HL-60 (cell line): Measurements from ENCODE around the gene WNT6.

Experiments
- DNase-seq, 2 experiments: peaks; one replicate each; pipeline ENCODE4 v3.0.0-alpha.2; 2010 to 2020; ENCODE audit warnings: low read depth in 1 of 2, low spot score in 1 of 2
- H3K27ac ChIP-seq: fragments of 250-450 bp; sonication (Bioruptor Pico); replicated peaks from 2 replicates; pipeline ENCODE4 v1.5.1; 2020; ENCODE audit warnings: mild to moderate bottlenecking, moderate library complexity
- H3K27me3 ChIP-seq: fragments of 250-450 bp; sonication (Bioruptor Pico); 2 replicates; pipeline ENCODE4 v1.5.1; 2021; ENCODE audit warnings: mild to moderate bottlenecking, moderate library complexity; ENCODE audit not compliant: insufficient read depth, poor library complexity, severe bottlenecking
- H3K4me3 ChIP-seq: replicated peaks from 2 replicates; pipeline ENCODE4 v1.5.1; 2011; ENCODE audit warnings: mild to moderate bottlenecking, control low read depth, low read length; ENCODE audit not compliant: insufficient read depth
- CTCF ChIP-seq: IDR thresholded peaks from one replicate; pipeline ENCODE4 v1.5.1; 2011; ENCODE audit warnings: low read length, control low read depth, inconsistent platforms; ENCODE audit not compliant: insufficient read depth
- GABPA ChIP-seq: IDR thresholded peaks from 2 replicates; pipeline ENCODE4 v1.6.1; 2012; ENCODE audit warnings: low read depth
- POLR2AphosphoS5 ChIP-seq: IDR thresholded peaks from 2 replicates; pipeline ENCODE4 v1.6.1; 2012; ENCODE audit warnings: low read depth
- REST ChIP-seq: IDR thresholded peaks from 2 replicates; pipeline ENCODE4 v1.6.1; 2012; ENCODE audit warnings: low read depth; ENCODE audit not compliant: insufficient replicate concordance
- SPI1 ChIP-seq: IDR thresholded peaks from 2 replicates; pipeline ENCODE4 v1.6.1; 2012; ENCODE audit warnings: low read depth, mild to moderate bottlenecking, borderline replicate concordance

WNT6 gene

GRCh38 chr2:218850796-218851195, 8.8 kb upstream of the WNT6 start:
- no peak overlapping the region for H3K4me3 ChIP-seq
- peaks cover 13% of the 10 kb centered on the region for H3K27me3 ChIP-seq
- no peak for DNase-seq
- no peak overlapping the region for H3K27ac ChIP-seq
- no peak for TF ChIP-seq GABPA
- TF ChIP-seq POLR2AphosphoS5: no peak
- TF ChIP-seq CTCF: no peak
- no peak for TF ChIP-seq SPI1
- no peak for TF ChIP-seq REST

- no peak for TF ChIP-seq POLR2AphosphoS5
- no peak for TF ChIP-seq REST
- TF ChIP-seq SPI1: no peak
- TF ChIP-seq GABPA: no peak
- TF ChIP-seq CTCF: no peak
- no peak for DNase-seq
Observed at GRCh38 chr2:218851286-218851685, 8.3 kb upstream of the WNT6 start.

GRCh38 chr2:218852911-218853667, 6.5 kb upstream of the WNT6 start:
- H3K4me3 ChIP-seq: no peak overlapping the region
- peak; percentile 43 to 57 for DNase-seq
- no peak overlapping the region for H3K27ac ChIP-seq
- TF ChIP-seq POLR2AphosphoS5 (no peak), CTCF (peak; percentile 32), GABPA (no peak)
- H3K27me3 ChIP-seq: peaks cover 30% of the 10 kb centered on the region

More at GRCh38 chr2:218851286-218851685, 8.3 kb upstream of the WNT6 start:
- no peak overlapping the region for H3K4me3 ChIP-seq
- H3K27ac ChIP-seq: no peak overlapping the region
- peaks cover 16% of the 10 kb centered on the region for H3K27me3 ChIP-seq

DNA sequence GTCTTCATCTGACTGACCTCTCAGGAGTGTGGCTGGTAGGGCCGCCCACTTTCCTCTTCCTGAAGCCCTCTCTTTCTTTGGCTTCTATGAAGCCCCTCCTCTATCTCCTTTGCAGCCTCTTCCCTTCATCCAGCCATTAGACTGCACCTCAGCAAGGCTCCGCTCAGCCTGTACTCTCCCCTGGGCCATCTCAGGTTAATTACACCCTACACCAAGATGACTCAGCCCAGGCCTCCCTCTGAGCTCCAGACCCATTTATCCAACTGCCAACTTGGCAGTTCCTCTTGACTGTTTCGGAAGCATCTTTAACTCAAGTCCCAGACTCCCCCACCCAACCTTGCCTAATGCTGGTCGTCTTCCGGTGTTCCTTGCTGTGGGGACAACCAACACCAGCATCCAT, 5.8 kb upstream of the WNT6 start:
- TF ChIP-seq POLR2AphosphoS5: no peak
- TF ChIP-seq SPI1: peak; percentile 33; the same call in 1 of the 2 replicates
- no peak overlapping the region for H3K4me3 ChIP-seq
- no peak overlapping the region for H3K27ac ChIP-seq
- DNase-seq: peak; percentile 47 to 83
- H3K27me3 ChIP-seq: peaks cover 37% of the 10 kb centered on the region
